ENCODE data around the gene EP400. TPM values are rescaled to one million over a fixed set of nuclear protein-coding genes. Genes with fewer than 3 reads are reported as not detected.

The EP400 gene
- total and polyA plus RNA-seq, 2 of the 8 experiments (the other 6 are each of a cell fraction or from before 2014, with no cell fraction given): 13.1 to 69.7 TPM

DNA sequence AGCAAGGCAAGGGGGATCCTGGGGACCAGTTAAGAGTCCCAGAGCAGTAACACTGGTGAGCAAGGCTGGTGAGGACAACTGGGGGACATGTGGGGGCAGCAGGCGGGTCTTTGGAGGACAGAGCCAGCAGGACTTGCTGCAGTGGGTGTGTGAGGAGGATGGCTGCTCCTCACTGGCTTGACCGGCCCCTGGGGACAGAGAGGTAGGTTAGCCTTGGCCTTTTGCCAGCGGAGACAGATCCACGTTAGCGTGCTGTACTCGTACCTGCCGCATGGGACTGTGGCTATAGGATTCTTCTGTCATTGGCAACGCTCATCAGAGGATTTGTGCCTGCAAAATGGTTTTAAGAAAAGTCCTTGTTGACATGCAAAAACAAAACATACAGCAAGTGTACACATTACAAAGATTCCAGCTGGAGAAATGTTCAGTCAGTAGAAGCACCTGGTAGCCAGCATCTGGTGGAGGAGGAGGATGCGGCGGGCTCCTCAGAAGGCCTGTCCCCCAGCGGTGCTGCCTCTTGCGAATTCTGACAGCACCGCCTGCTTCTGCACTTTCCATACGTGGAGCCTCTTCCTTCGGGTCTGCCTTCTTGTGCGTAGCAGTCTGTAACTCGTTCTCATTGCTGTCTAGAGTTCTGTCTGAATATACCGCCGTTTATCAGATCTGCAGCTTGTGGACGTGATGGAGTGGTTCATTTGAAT, 91.3 kb downstream of the EP400 start (continued):
- no peak for TF ChIP-seq EGR1 (IDR thresholded peaks at IDR 0.05; ENCODE audit: borderline replicate concordance, low read depth, low read length)
- no peak for TF ChIP-seq SIX5 (IDR thresholded peaks at IDR 0.05; ENCODE audit: low read depth, low read length)
- TF ChIP-seq TEAD4 (IDR thresholded peaks at IDR 0.05; ENCODE audit: low read depth, low read length): no peak
- TF ChIP-seq NRF1 (IDR thresholded peaks at IDR 0.05; ENCODE audit: low read depth, low read length): no peak
- no peak for TF ChIP-seq BACH1 (IDR thresholded peaks at IDR 0.05; ENCODE audit: low read length)
- no peak for TF ChIP-seq POLR2AphosphoS5 (IDR thresholded peaks at IDR 0.05; ENCODE audit: low read depth, low read length)

All from H1 (cell line).